Measurements from ENCODE around the gene LLGL1. TPM values are rescaled to one million over a fixed set of nuclear protein-coding genes. Genes with fewer than 3 reads are reported as not detected.

The LLGL1 gene
- total and polyA plus RNA-seq, 10 of the 15 experiments (the other 5 are each of a cell fraction or from before 2014, with no cell fraction given) = 0.02 to 9.2 (median 2.5) TPM

DNA sequence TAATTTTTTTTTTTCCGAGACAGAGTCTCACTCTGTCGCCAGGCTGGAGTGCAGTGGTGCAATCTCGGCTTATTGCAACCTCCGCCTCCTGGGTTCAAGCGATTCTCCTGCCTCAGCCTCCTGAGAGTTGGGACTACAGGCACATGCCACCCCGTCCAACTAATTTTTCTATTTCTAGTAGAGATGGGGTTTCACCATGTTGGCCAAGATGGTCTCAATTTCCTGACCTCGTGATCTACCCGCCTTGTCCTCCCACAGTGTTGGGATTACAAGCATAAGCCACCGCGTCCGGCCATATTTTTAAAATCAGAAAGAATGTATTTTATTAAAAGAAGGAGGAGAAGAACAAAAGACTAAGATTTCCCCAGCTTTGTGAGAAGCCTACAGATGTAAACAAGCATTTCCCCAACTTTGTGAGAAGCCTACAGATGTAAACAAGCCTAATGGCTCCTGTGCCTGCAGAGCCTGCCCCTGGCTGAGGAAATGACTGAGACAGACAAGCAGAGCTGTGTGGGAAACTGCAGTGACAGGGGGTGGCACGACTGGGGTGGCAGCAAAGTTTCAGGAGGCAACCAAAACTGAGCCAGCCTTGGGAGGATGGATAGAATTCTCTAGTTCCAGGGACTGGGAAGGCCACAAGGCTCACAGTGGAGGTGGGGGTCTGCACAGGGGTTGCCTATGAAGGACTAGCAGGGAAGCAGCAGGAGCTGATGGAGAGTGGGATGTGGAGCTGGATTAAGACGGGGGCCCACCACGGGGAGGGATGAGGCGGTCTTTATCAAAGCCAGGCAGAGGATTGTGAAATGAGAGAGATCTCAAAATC, 66.5 kb downstream of the LLGL1 start:
- Histone ChIP-seq H3K36me3 (ENCODE audit: control insufficient read depth in 2 of 2, insufficient read depth in 2 of 2, low read length in 1 of 2) (peaks cover 16 to 30% of the 10 kb centered on the region in 2 experiments), H3K4me1 (ENCODE audit: control insufficient read depth, insufficient read depth, low read length) (no peaks in the 10 kb centered on the region), H2AFZ (ENCODE audit: control insufficient read depth, low read depth, low read length) (no peak overlapping the region), H3K4me2 (ENCODE audit: control insufficient read depth, insufficient read depth) (no peak overlapping the region), H4K20me1 (ENCODE audit: control insufficient read depth, insufficient read depth) (no peaks in the 10 kb centered on the region), H3K9me3 (replicated peaks; ENCODE audit: control insufficient read depth, insufficient read depth, low read length) (no peaks in the 10 kb centered on the region), H3K9ac (ENCODE audit: control insufficient read depth, insufficient read depth, low read length) (no peak overlapping the region), H3K4me3 (no peak overlapping the region), H3K27me3 (replicated peaks in 1 of 2; ENCODE audit: control insufficient read depth in 2 of 2, insufficient read depth in 2 of 2, low read length in 1 of 2) (no peaks in the 10 kb centered on the region), H3K79me2 (ENCODE audit: control insufficient read depth, insufficient read depth, low read length) (no peaks in the 10 kb centered on the region), H3K27ac (ENCODE audit: control insufficient read depth, insufficient read depth) (no peak overlapping the region)
- ChIA-PET SMC1A (ENCODE audit: uncharacterized antibody, unreplicated experiment) (no interaction called here), POLR2A (no interaction called here), RAD21 (ENCODE audit: unreplicated experiment) (no interaction called here), CTCF (no interaction called here)
- in situ Hi-C loops (cut with MboI) = no loop called here
- intact Hi-C loops (cut with micrococcal nuclease; ENCODE audit: unreplicated experiment) = no loop called here
- 92% methylated on average over 15 of the region's 15 CpGs for WGBS (ENCODE audit: insufficient coverage, insufficient replicate concordance, low lambda C conversion rate, missing lambda C conversion rate)
- no peak for TF ChIP-seq SREBF2 (IDR thresholded peaks at IDR 0.05; ENCODE audit: low read length)
- ATAC-seq (no peak), DNase-seq (ENCODE audit: low read depth, low spot score) (no peak), FAIRE-seq (no peak)
- no TSS peak for BruUV-seq (replicated peaks)

Other genes starting within 250 kb of the LLGL1 start
Only the 7 nearest of the 11 such genes appear.
- gene DRG2, start 137.7 kb upstream of the LLGL1 start, total RNA-seq (2014; rRNA removed) = 54.0 and 57.8 TPM in 2 replicates
- gene DRG2, start 137.7 kb upstream of the LLGL1 start, total RNA-seq (2014; rRNA removed; fragmentation: Illumina TruSeq; extraction: Trizol) = 37.7 and 42.1 TPM in 2 replicates
- gene DRG2, start 137.7 kb upstream of the LLGL1 start, total RNA-seq (2021) = 55.0 and 56.2 TPM in 2 replicates
- 17.1 and 32.9 TPM in 2 replicates for gene DRG2, start 137.7 kb upstream of the LLGL1 start, polyA plus RNA-seq (2011; rRNA removed)
- gene DRG2, start 137.7 kb upstream of the LLGL1 start, polyA plus RNA-seq (2014; fragmentation: Illumina TruSeq; extraction: Trizol) = 19.3 and 35.2 TPM in 2 replicates
- gene DRG2, start 137.7 kb upstream of the LLGL1 start, polyA plus RNA-seq (2014; fragmentation: Nextera tagmentation; extraction: Ambion mirVana) = 10 to 100 TPM in 1 of 2 experiments, 1 to 10 TPM in 1; 9.1 to 13.7 TPM
- gene DRG2, start 137.7 kb upstream of the LLGL1 start, polyA plus RNA-seq (2014; rRNA removed) = 53.3 and 56.5 TPM in 2 replicates
- gene DRG2, start 137.7 kb upstream of the LLGL1 start, polyA plus RNA-seq (2016; fragmentation: Nextera tagmentation; extraction: Ambion mirVana) = 10 to 100 TPM; 49.3 to 64.8 TPM
- 0.22 and 0.23 TPM in 2 replicates for gene MYO15A, start 116.9 kb upstream of the LLGL1 start, total RNA-seq (2014; rRNA removed)
- gene MYO15A, start 116.9 kb upstream of the LLGL1 start, total RNA-seq (2014; rRNA removed; fragmentation: Illumina TruSeq; extraction: Trizol) = 0.18 TPM in 1 of 2 replicates, not detected in the other
- gene MYO15A, start 116.9 kb upstream of the LLGL1 start, total RNA-seq (2021) = 0.13 and 0.56 TPM in 2 replicates
- 0.71 and 0.77 TPM in 2 replicates for gene MYO15A, start 116.9 kb upstream of the LLGL1 start, polyA plus RNA-seq (2011; rRNA removed)
- gene MYO15A, start 116.9 kb upstream of the LLGL1 start, polyA plus RNA-seq (2014; fragmentation: Illumina TruSeq; extraction: Trizol) = 0.03 and 0.19 TPM in 2 replicates
- not detected for gene MYO15A, start 116.9 kb upstream of the LLGL1 start, polyA plus RNA-seq (2014; fragmentation: Nextera tagmentation; extraction: Ambion mirVana)
- 0.10 and 0.20 TPM in 2 replicates for gene MYO15A, start 116.9 kb upstream of the LLGL1 start, polyA plus RNA-seq (2014; rRNA removed)
- gene MYO15A, start 116.9 kb upstream of the LLGL1 start, polyA plus RNA-seq (2016; fragmentation: Nextera tagmentation; extraction: Ambion mirVana) = under 1 TPM in 1 of 2 experiments, not detected in 1; 0.03 TPM
- gene ALKBH5, start 41.8 kb upstream of the LLGL1 start, total RNA-seq (2014; rRNA removed) = 62.7 and 65.9 TPM in 2 replicates
- gene ALKBH5, start 41.8 kb upstream of the LLGL1 start, total RNA-seq (2014; rRNA removed; fragmentation: Illumina TruSeq; extraction: Trizol) = 45.0 and 47.0 TPM in 2 replicates
- gene ALKBH5, start 41.8 kb upstream of the LLGL1 start, total RNA-seq (2021) = 77.0 and 78.3 TPM in 2 replicates
- gene ALKBH5, start 41.8 kb upstream of the LLGL1 start, polyA plus RNA-seq (2011; rRNA removed) = 98.6 and 99.9 TPM in 2 replicates
- 34.8 and 44.7 TPM in 2 replicates for gene ALKBH5, start 41.8 kb upstream of the LLGL1 start, polyA plus RNA-seq (2014; fragmentation: Illumina TruSeq; extraction: Trizol)
- gene ALKBH5, start 41.8 kb upstream of the LLGL1 start, polyA plus RNA-seq (2014; fragmentation: Nextera tagmentation; extraction: Ambion mirVana) = 10 to 100 TPM; 13.7 to 31.8 TPM
- gene ALKBH5, start 41.8 kb upstream of the LLGL1 start, polyA plus RNA-seq (2014; rRNA removed) = 51.8 and 54.0 TPM in 2 replicates
- gene ALKBH5, start 41.8 kb upstream of the LLGL1 start, polyA plus RNA-seq (2016; fragmentation: Nextera tagmentation; extraction: Ambion mirVana) = 10 to 100 TPM; 53.0 to 59.3 TPM
- gene FLII, start 33.1 kb downstream of the LLGL1 start, total RNA-seq (2014; rRNA removed) = 109 and 118 TPM in 2 replicates
- 83.1 and 84.3 TPM in 2 replicates for gene FLII, start 33.1 kb downstream of the LLGL1 start, total RNA-seq (2014; rRNA removed; fragmentation: Illumina TruSeq; extraction: Trizol)
- gene FLII, start 33.1 kb downstream of the LLGL1 start, total RNA-seq (2021) = 169 and 182 TPM in 2 replicates
- gene FLII, start 33.1 kb downstream of the LLGL1 start, polyA plus RNA-seq (2011; rRNA removed) = 110 and 200 TPM in 2 replicates
- gene FLII, start 33.1 kb downstream of the LLGL1 start, polyA plus RNA-seq (2014; fragmentation: Illumina TruSeq; extraction: Trizol) = 75.4 and 94.4 TPM in 2 replicates
- 10 to 100 TPM; 22.2 to 33.0 TPM for gene FLII, start 33.1 kb downstream of the LLGL1 start, polyA plus RNA-seq (2014; fragmentation: Nextera tagmentation; extraction: Ambion mirVana)
- 122 and 124 TPM in 2 replicates for gene FLII, start 33.1 kb downstream of the LLGL1 start, polyA plus RNA-seq (2014; rRNA removed)
- gene FLII, start 33.1 kb downstream of the LLGL1 start, polyA plus RNA-seq (2016; fragmentation: Nextera tagmentation; extraction: Ambion mirVana) = 100 to 1,000 TPM; 128 to 139 TPM
- 6.6 and 7.3 TPM in 2 replicates for gene MIEF2, start 35.0 kb downstream of the LLGL1 start, total RNA-seq (2014; rRNA removed)
- gene MIEF2, start 35.0 kb downstream of the LLGL1 start, total RNA-seq (2014; rRNA removed; fragmentation: Illumina TruSeq; extraction: Trizol) = 1.6 and 1.7 TPM in 2 replicates
- 8.3 and 8.4 TPM in 2 replicates for gene MIEF2, start 35.0 kb downstream of the LLGL1 start, total RNA-seq (2021)
- gene MIEF2, start 35.0 kb downstream of the LLGL1 start, polyA plus RNA-seq (2011; rRNA removed) = 2.3 and 3.9 TPM in 2 replicates
- 0.35 and 1.4 TPM in 2 replicates for gene MIEF2, start 35.0 kb downstream of the LLGL1 start, polyA plus RNA-seq (2014; fragmentation: Illumina TruSeq; extraction: Trizol)
- gene MIEF2, start 35.0 kb downstream of the LLGL1 start, polyA plus RNA-seq (2014; fragmentation: Nextera tagmentation; extraction: Ambion mirVana) = under 1 TPM; 0.16 to 0.42 TPM
- 4.2 and 6.1 TPM in 2 replicates for gene MIEF2, start 35.0 kb downstream of the LLGL1 start, polyA plus RNA-seq (2014; rRNA removed)
- gene MIEF2, start 35.0 kb downstream of the LLGL1 start, polyA plus RNA-seq (2016; fragmentation: Nextera tagmentation; extraction: Ambion mirVana) = 1 to 10 TPM; 7.1 to 9.2 TPM
- gene TOP3A, start 89.4 kb downstream of the LLGL1 start, total RNA-seq (2014; rRNA removed) = 32.8 and 39.5 TPM in 2 replicates
- gene TOP3A, start 89.4 kb downstream of the LLGL1 start, total RNA-seq (2014; rRNA removed; fragmentation: Illumina TruSeq; extraction: Trizol) = 31.3 and 33.6 TPM in 2 replicates
- 50.0 and 51.9 TPM in 2 replicates for gene TOP3A, start 89.4 kb downstream of the LLGL1 start, total RNA-seq (2021)
- 21.6 and 25.3 TPM in 2 replicates for gene TOP3A, start 89.4 kb downstream of the LLGL1 start, polyA plus RNA-seq (2011; rRNA removed)
- 22.8 and 30.8 TPM in 2 replicates for gene TOP3A, start 89.4 kb downstream of the LLGL1 start, polyA plus RNA-seq (2014; fragmentation: Illumina TruSeq; extraction: Trizol)
- gene TOP3A, start 89.4 kb downstream of the LLGL1 start, polyA plus RNA-seq (2014; fragmentation: Nextera tagmentation; extraction: Ambion mirVana) = 10 to 100 TPM in 1 of 2 experiments, 1 to 10 TPM in 1; 4.2 to 11.5 TPM
- 30.0 and 30.2 TPM in 2 replicates for gene TOP3A, start 89.4 kb downstream of the LLGL1 start, polyA plus RNA-seq (2014; rRNA removed)
- 10 to 100 TPM; 35.3 to 39.4 TPM for gene TOP3A, start 89.4 kb downstream of the LLGL1 start, polyA plus RNA-seq (2016; fragmentation: Nextera tagmentation; extraction: Ambion mirVana)
- 10.4 and 11.6 TPM in 2 replicates for gene SMCR8, start 89.7 kb downstream of the LLGL1 start, total RNA-seq (2014; rRNA removed)
- 9.6 and 10.9 TPM in 2 replicates for gene SMCR8, start 89.7 kb downstream of the LLGL1 start, total RNA-seq (2014; rRNA removed; fragmentation: Illumina TruSeq; extraction: Trizol)
- 14.6 and 16.4 TPM in 2 replicates for gene SMCR8, start 89.7 kb downstream of the LLGL1 start, total RNA-seq (2021)
- gene SMCR8, start 89.7 kb downstream of the LLGL1 start, polyA plus RNA-seq (2011; rRNA removed) = 5.3 and 6.4 TPM in 2 replicates
- 12.1 and 13.4 TPM in 2 replicates for gene SMCR8, start 89.7 kb downstream of the LLGL1 start, polyA plus RNA-seq (2014; fragmentation: Illumina TruSeq; extraction: Trizol)
- under 1 TPM; 0.52 to 0.77 TPM for gene SMCR8, start 89.7 kb downstream of the LLGL1 start, polyA plus RNA-seq (2014; fragmentation: Nextera tagmentation; extraction: Ambion mirVana)
- gene SMCR8, start 89.7 kb downstream of the LLGL1 start, polyA plus RNA-seq (2014; rRNA removed) = 9.7 and 9.9 TPM in 2 replicates
- gene SMCR8, start 89.7 kb downstream of the LLGL1 start, polyA plus RNA-seq (2016; fragmentation: Nextera tagmentation; extraction: Ambion mirVana) = 1 to 10 TPM; 4.5 to 4.7 TPM

All from GM12878 (cell line).